ENCODE data around the gene TMEM41B.
"Not testable (repeated sequence)": the region's sequence is repeated elsewhere in the genome, so short reads cannot be mapped to it uniquely, and the experiment has no call there.

TMEM41B gene

GRCh38 chr11:9314291-9315077 is at the start of gene TMEM41B:
Gene TMEM41B, minus strand, starts transcription at chr11:9314593. Its CDS starts 152 bp downstream, at chr11:9314441.
- peak; percentile 95 to 99 for DNase-seq

DNA sequence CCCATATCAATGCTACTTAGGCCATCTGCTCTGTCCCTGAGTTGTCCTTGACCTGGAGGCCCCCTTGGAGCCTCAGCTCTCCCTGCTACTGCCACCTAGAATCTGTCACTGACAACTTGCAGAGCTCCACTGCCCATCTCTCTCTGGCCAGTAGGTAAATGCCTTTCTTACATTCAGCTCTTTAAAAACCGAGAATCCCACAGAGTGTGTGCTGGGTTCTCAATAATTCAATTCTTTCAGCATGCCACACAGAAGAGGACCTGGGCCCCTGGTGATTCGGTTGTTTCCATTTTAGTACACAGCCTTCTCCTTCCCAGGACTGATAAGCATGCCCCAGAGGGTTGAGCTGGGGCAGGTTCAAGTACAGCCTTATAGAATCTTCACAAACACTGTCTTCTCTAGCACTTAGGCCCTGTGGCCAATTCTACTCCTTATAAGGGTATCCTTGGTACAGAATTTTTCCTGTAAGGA is 48.0 kb upstream of the TMEM41B start:
- no peak for DNase-seq

DNA sequence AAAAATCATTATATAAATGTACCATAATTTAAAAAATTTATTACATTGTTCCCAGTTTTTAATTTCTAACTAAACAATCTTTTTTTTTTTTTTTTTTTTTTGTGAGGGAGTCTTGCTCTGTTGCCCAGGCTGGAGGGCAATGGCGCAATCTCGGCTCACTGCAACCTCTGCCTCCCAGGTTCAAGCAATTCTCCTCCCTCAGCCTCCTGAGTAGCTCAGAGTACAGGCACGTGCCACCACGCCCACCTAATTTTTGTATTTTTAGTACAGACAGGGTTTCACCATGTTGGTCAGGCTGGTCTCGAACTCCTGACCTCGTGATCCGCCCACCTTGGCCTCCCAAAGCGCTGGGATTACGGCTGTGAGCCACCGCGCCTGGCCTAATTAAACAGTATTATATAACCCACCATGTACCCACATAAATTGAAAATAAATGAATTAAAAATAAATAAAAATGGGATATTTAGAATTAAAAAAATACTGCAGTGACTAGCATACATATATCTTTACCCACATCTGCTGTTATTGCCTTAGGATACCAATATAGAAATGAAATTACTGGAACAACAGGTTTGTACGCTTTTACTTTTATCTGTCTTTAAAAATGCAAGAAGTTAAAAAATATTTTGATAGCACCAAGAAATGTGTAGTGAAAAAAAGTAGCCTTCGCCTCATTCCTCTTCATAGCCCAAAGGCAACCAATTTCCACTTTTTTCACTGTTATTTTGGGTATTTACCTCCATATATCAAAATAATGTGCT is 46.6 kb upstream of the TMEM41B start:
- not testable (repeated sequence) for DNase-seq

- DNase-seq = no peak
Observed at GRCh38 chr11:9357041-9357440, 42.6 kb upstream of the TMEM41B start.

DNA sequence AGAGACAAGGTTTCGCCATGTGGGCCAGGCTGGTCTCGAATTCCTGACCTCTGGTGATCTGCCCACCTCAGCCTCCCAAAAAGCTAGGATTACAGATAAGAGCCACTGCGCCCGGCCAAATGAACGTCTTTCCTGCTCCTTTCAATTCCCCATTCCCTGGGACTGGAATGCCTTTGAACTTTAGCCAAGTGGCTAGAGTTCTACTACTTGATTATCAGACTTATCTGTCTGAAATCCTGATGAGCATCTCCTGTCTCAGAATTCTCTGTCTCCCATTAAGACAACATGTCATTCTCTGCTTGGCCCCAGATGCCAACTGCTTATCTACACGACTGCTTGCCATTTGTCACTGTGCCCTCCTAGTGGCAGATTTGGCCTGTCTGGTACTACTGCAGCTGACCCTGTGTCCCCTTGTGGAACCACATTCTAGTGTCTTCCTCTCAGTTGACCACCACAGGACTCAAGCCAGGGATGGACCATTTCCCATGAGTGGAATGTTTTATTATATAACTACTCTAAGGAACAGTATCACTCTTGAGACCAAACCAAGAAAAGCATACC is 37.0 kb upstream of the TMEM41B start:
- DNase-seq = no peak

- not testable (repeated sequence) for DNase-seq
Observed at GRCh38 chr11:9347779-9348178, 33.4 kb upstream of the TMEM41B start.

DNA sequence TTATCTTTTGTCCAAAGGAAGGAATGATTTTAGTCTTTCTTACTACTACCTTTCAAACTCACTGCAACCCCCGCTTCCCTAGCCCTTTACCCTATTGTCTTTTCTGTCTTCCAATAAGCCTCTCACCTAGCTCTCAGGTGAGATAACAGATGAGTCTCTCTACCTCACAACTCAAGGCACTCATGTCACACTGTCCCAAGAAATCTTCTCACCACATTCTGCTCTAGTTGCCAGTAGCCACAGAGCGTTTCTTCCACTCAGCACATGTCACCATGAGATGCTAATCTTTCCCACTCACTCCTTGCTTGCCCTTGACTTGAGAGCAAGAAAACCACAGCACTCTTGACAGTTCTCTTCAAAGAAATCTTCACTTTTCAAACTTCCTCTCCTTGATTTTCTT is 32.7 kb upstream of the TMEM41B start:
- DNase-seq = no peak

GRCh38 chr11:9344061-9344680 is 29.8 kb upstream of the TMEM41B start:
- peak in 1 of 2 experiments; percentile 4 for DNase-seq

GRCh38 chr11:9341638-9342178 is 27.3 kb upstream of the TMEM41B start:
- no peak for DNase-seq

- no peak for DNase-seq
Observed at GRCh38 chr11:9332655-9333054, 18.3 kb upstream of the TMEM41B start.

DNA sequence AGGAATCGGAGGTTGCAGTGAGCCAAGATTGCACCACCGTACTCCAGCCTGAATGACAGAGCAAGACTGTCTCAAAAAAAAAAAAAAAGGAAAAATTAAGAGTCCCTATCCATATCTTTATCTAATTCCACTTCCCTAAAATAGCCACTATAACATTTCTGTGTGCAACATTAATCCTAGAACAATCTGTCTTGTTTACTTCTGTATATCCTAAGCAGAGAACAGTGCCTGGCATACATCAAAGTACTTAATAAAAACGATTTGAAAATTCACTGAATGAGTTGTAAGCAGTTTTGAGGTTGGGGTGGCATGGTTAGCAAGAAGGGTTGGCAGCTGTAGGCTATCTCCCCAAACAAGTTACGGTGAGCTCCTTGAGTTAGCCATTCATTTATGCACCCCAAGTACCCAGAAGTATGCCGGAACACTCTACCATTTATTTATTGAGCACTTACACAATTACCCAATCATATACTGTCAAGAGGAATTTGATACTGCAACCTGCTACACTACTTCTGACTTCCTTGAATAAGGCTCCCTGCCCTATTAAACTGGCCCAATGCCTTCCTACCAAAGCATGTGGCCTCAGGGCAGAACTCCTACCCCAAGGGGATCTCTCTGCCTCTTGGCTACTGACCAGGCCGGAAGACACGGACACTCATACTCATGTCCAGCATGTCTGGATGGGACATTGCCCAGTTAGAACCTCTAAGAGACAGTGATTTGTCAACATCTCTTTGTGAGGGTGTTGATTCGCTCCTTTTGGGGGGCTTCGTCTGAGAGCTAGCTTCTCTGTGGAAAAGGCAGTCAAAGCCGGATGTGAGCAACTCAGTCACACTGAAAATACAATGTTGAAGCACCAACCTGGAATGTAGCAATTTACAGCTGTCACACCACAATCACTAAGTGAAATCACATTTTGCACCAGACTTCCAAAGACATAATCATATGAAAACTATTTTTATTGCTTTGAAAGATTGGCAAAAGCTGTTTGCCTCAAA is 16.3 kb upstream of the TMEM41B start:
- DNase-seq = no peak

GRCh38 chr11:9320047-9320446 is 5.7 kb upstream of the TMEM41B start:
- no peak for DNase-seq

- DNase-seq = peak; percentile 30 to 35
Observed at GRCh38 chr11:9319377-9320001, 5.1 kb upstream of the TMEM41B start.

DNA sequence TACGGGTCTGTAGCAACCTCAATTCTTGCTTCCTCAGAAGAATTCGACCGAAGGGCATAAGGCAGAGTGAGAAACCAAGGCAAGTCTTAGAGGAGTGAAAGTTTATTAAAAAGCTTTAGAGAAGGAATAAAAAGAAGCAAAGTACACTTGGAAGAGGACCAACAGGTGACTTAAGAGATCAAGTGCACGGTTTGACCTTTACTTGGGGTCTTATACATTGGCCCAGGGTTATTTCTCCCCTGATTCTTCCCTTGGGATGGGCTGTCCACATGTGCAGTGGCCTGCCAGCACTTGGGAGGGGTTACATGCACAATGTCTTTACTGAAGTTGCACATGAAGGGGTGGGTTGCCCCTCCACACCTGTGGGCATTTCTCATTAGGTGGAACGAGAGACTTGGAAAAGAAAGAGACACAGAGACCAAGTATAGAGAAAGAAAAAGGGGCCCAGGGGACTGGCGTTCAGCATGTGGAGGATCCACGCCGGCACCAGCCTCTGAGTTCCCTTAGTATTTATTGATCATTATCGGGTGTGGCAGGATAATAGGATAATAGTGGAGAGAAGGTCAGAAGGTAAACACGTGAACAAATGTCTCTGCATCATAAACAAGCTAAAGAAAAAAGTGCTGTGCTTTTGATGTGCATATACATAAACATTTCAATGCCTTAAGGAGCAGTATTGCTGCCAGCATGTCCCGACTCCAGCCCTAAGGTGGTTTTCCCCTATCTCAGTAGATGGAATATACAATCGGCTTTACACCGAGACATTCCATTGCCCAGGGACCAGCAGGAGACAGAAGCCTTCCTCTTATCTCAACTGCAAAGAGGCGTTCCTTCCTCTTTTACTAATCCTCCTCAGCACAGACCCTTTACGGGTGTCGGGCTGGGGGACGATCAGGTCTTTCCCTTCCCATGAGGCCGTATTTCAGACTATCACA is 4.3 kb upstream of the TMEM41B start:
- not testable (repeated sequence) for DNase-seq

- no peak for DNase-seq
Observed at GRCh38 chr11:9316334-9316733, 1.9 kb upstream of the TMEM41B start.

GRCh38 chr11:9315078-9315688 is 790 bp upstream of the TMEM41B start:
- DNase-seq = no peak

GRCh38 chr11:9313648-9314290 is 624 bp downstream of the TMEM41B start:
- no peak for DNase-seq

DNA sequence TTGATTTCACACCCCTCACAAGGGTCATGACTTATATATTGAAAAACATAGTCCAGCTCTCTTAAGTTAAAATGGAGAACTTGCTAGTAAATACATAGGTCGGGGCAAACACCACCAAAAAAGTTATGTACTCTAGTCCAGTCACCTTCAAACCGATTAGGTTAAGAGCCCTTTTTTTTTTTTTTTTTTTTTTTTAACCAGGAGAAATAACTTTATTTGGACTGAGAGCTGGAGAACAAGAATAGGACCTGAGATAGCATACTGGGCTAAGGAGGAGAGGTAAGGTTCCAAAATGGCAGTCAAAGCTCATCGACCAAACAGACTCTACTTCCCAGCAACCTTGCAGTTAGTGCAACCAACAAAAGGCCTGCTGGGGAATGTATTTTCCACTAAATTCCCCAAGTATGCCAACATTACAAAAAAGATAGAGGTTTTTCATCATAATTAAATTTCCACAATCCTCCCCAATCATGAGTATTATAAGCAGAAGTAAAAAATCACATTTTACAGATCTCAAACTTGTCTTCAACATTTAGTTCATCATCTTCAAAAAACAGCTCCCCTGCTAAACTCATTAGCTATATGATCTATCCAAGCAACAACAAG is 3.8 kb downstream of the TMEM41B start:
- DNase-seq = no peak

DNA sequence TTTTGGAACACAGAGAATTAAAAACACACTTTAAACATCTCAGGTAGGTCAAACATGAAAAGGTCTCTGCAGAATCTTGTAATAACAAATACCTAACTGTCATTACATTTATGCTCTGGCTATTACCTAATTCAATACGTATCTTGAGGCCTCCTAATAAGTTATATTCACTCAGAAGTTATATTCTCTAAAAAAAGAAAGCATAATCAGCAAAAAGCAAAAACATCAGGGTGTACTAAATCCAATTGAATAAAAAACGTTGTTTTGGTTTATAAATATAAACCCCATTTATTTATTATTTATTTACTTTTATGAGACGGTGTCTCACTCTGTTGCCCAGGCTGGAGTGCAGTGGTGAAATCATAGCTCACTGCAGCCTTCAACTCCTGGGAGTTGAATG is 10.2 kb downstream of the TMEM41B start:
- no peak for DNase-seq
